K562 (cell line): Measurements from ENCODE around the gene EXOC5. TPM values are rescaled to one million over a fixed set of nuclear protein-coding genes. Genes with fewer than 3 reads are reported as not detected.
A peak's percentile ranks its signal among the peaks of the same experiment; 100 is the strongest.

ENCODE experiments used
- ATAC-seq: fragments of 200-7000 bp; cut with Tn5 transposase; 3 replicates; pipeline ENCODE4 v1.9.1; 2020; ENCODE audit warnings: moderate library complexity
- Bru-seq: library from RNA; stranded (reverse); fragments of 400-500 nt; gene quantifications from one replicate; lab custom pipeline; 2021; lab: Mats Ljungman, UMichigan
- BruChase-seq, 2 experiments: library from RNA; stranded (reverse); fragments of 400-500 nt; gene quantifications; one replicate each; lab custom pipeline; 2021; lab: Mats Ljungman, UMichigan
- BruUV-seq: library from RNA; stranded (reverse); fragments of 400-500 nt; replicated peaks from 2 replicates; lab custom pipeline; 2021; lab: Mats Ljungman, UMichigan
- CTCF ChIA-PET: fragments of 300-600 bp; formaldehyde crosslinking; extraction: SDS; loops from one replicate; lab custom pipeline; 2021; ENCODE audit warnings: low intra/inter-chr PET ratio; lab: Yijun Ruan, JAX
- POLR2A ChIA-PET: fragments of 300-600, 350-650 bp; sonication (Branson Sonifier 250); formaldehyde crosslinking; extraction: SDS; loops from one replicate; lab custom pipeline; 2021; ENCODE audit warnings: antibody characterized with exemption, inconsistent platforms; lab: Yijun Ruan, JAX
- DNase-seq, 4 experiments: peaks; one replicate each; pipeline versions ENCODE4 v3.0.0 to v3.0.0-alpha.2; 2011 to 2018; ENCODE audit warnings: low spot score in 3 of 4, mixed read lengths in 3 of 4; ENCODE audit errors: extremely low read depth in 1 of 4
- FAIRE-seq: peaks from 2 replicates; lab custom pipeline; 2011; peaks lifted over from hg19 to GRCh38; lab: Jason Lieb, UNC
- H2AFZ ChIP-seq: 2 replicates; pipeline ENCODE4 v1.6.0; 2011; ENCODE audit warnings: low read depth, low read length, control low read depth, inconsistent platforms
- H3K27ac ChIP-seq: fragments of 200-600 bp; 3 replicates; pipeline ENCODE4 v1.8.0; 2011; ENCODE audit warnings: low read depth, mild to moderate bottlenecking, control low read depth, inconsistent platforms, low read length, moderate library complexity, mixed read lengths; ENCODE audit errors: extremely low read depth
- H3K27me3 ChIP-seq, 2 experiments: fragments of 300-600 bp in 1 of 2; 2 replicates in 1 of 2; 3 replicates in 1 of 2; pipeline versions ENCODE4 v1.6.0 to v1.8.0; 2011; ENCODE audit warnings: inconsistent platforms in 2 of 2, low read length in 2 of 2, mild to moderate bottlenecking in 1 of 2, mixed read lengths in 1 of 2, moderate library complexity in 1 of 2; ENCODE audit not compliant: control insufficient read depth in 2 of 2, insufficient read depth in 2 of 2
- H3K36me3 ChIP-seq: fragments of 300-600 bp; 3 replicates; pipeline ENCODE4 v1.8.0; 2011; ENCODE audit warnings: mild to moderate bottlenecking, low read length, inconsistent platforms; ENCODE audit not compliant: control insufficient read depth, insufficient read depth
- H3K4me1 ChIP-seq, 2 experiments: fragments of 200-600 bp in 1 of 2; replicated peaks in 1 of 2; 2 replicates in 1 of 2; 3 replicates in 1 of 2; pipeline versions ENCODE4 v1.5.1 to v1.8.0; 2011; ENCODE audit warnings: inconsistent platforms in 2 of 2, low read length in 2 of 2, mild to moderate bottlenecking in 1 of 2, mixed read lengths in 1 of 2, moderate library complexity in 1 of 2; ENCODE audit not compliant: control insufficient read depth in 2 of 2, insufficient read depth in 2 of 2
- H3K4me2 ChIP-seq: 2 replicates; pipeline ENCODE4 v1.6.1; 2011; ENCODE audit warnings: low read length, control low read depth, inconsistent platforms, mixed read lengths; ENCODE audit not compliant: insufficient read depth
- H3K4me3 ChIP-seq: fragments of 200-600 bp; sonication (generic), shearing (Covaris generic); 2 replicates; pipeline ENCODE4 v1.5.1; 2016; ENCODE audit warnings: control low read depth, inconsistent platforms
- H3K79me2 ChIP-seq: fragments of 200-600 bp; 3 replicates; pipeline ENCODE4 v1.8.0; 2011; ENCODE audit warnings: low read length, inconsistent platforms; ENCODE audit not compliant: control insufficient read depth, insufficient read depth
- H3K9ac ChIP-seq, 2 experiments: 2 replicates each; pipeline versions ENCODE4 v1.6.0 to v1.6.1; 2011; ENCODE audit warnings: low read depth in 2 of 2, low read length in 2 of 2, control low read depth in 1 of 2, inconsistent platforms in 1 of 2, mild to moderate bottlenecking in 1 of 2, mixed read lengths in 1 of 2; ENCODE audit not compliant: insufficient read depth in 1 of 2
- H3K9me1 ChIP-seq: one replicate; pipeline ENCODE4 v1.6.0; 2011; ENCODE audit warnings: inconsistent platforms, mild to moderate bottlenecking, low read length, moderate library complexity; ENCODE audit not compliant: control insufficient read depth, insufficient read depth
- H3K9me3 ChIP-seq: replicated peaks from 2 replicates; pipeline ENCODE4 v1.5.1; 2011; ENCODE audit warnings: low read depth, low read length, inconsistent platforms; ENCODE audit not compliant: control insufficient read depth, insufficient read depth
- H4K20me1 ChIP-seq: replicated peaks from 2 replicates; pipeline ENCODE4 v1.6.1; 2011; ENCODE audit warnings: low read length, inconsistent platforms, mixed read lengths; ENCODE audit not compliant: control insufficient read depth, insufficient read depth
- BRF1 ChIP-seq: IDR thresholded peaks from 3 replicates; pipeline ENCODE4 v1.6.1; 2011; ENCODE audit warnings: borderline replicate concordance, mild to moderate bottlenecking; ENCODE audit not compliant: insufficient read length; ENCODE audit errors: extremely low read depth
- CREM ChIP-seq: IDR thresholded peaks from 2 replicates; pipeline ENCODE4 v1.6.1; 2014; ENCODE audit warnings: antibody characterized with exemption, low read depth
- E2F3 ChIP-seq: fragments of 250-450 bp; sonication (Bioruptor Pico); IDR thresholded peaks from 2 replicates; pipeline ENCODE4 v1.4.0; 2020; ENCODE audit warnings: mild to moderate bottlenecking
- EP400 ChIP-seq: fragments of 450-650 bp; IDR thresholded peaks from 2 replicates; pipeline ENCODE4 v1.6.1; 2017; ENCODE audit warnings: antibody characterized with exemption, mild to moderate bottlenecking, moderate library complexity
- JUND ChIP-seq, 2 experiments: IDR thresholded peaks; 2 replicates in 1 of 2; 3 replicates in 1 of 2; pipeline ENCODE4 v1.6.1; 2011; ENCODE audit warnings: borderline replicate concordance in 2 of 2, low read depth in 2 of 2, low read length in 2 of 2, improper control_type of control experiment in 1 of 2, missing biosample characterization in 1 of 2, missing genetic modification characterization in 1 of 2, missing genetic modification reagents in 1 of 2
- MAX ChIP-seq: sonication (generic); formaldehyde crosslinking; IDR thresholded peaks from 2 replicates; pipeline ENCODE4 v1.9.0; 2022; ENCODE audit warnings: mild to moderate bottlenecking, missing genetic modification reagents
- MNT ChIP-seq, 2 experiments: fragments of 450-650 bp; conservative IDR thresholded peaks; 2 replicates each; pipeline ENCODE4 v1.6.1; 2017; ENCODE audit warnings: mild to moderate bottlenecking in 2 of 2, moderate library complexity in 2 of 2
- SP1 ChIP-seq: sonication (generic); formaldehyde crosslinking; IDR thresholded peaks from 2 replicates; pipeline ENCODE4 v1.8.1; 2022; ENCODE audit warnings: mild to moderate bottlenecking, missing genetic modification reagents
- YY1 ChIP-seq, 3 experiments: IDR thresholded peaks; 2 replicates each; pipeline ENCODE4 v1.6.1; 2011; ENCODE audit warnings: low read length in 2 of 3, mild to moderate bottlenecking in 2 of 3, moderate library complexity in 2 of 3, borderline replicate concordance in 1 of 3, control low read depth in 1 of 3, low read depth in 1 of 3; ENCODE audit not compliant: insufficient read depth in 3 of 3, insufficient replicate concordance in 2 of 3, control insufficient read depth in 1 of 3, insufficient read length in 1 of 3; ENCODE audit errors: extremely low read depth in 1 of 3
- ZNF124 ChIP-seq: sonication (generic); formaldehyde crosslinking; IDR thresholded peaks from 2 replicates; pipeline ENCODE4 v1.8.1; 2022; ENCODE audit warnings: missing genetic modification reagents
- WGBS: fragments of 100-300 bp; shearing (Covaris generic); methylation state at CpG from one replicate; pipeline ENCODE4 v1.1.6; 2016; ENCODE audit warnings: low coverage, mixed read lengths; ENCODE audit not compliant: insufficient coverage; ENCODE audit errors: missing lambda C conversion rate; 5-methylcytosine and 5-hydroxymethylcytosine counted together
- in situ Hi-C: fragments of 300-500 bp; cut with MboI; formaldehyde crosslinking; loops from 4 replicates; pipeline ENCODE4 v1.15.0; 2018; ENCODE audit warnings: inconsistent platforms, mixed read lengths
- intact Hi-C: fragments of 100-400 bp; cut with micrococcal nuclease; formaldehyde crosslinking; loops from 2 replicates; pipeline ENCODE4 v1.14.2; 2022
- long read RNA-seq, 3 experiments: library from polyadenylated mRNA in 2 of 3; library from RNA in 1 of 3; unstranded in 2 of 3; stranded (forward) in 1 of 3; transcript quantifications; one replicate each; pipeline ENCODE4 v2.0.0, GENCODE V29; 2019 to 2022
- polyA minus RNA-seq, 3 experiments: library from RNA; depleted of rRNA, polyadenylated mRNA; stranded (reverse); fragments of >200 nt; gene quantifications; 2 replicates each; pipeline ENCODE4 v1.2.3, GENCODE V29; 2011
- polyA plus RNA-seq, 8 experiments: library from polyadenylated mRNA; depleted of rRNA in 4 of 8; stranded (reverse) in 5 of 8; unstranded in 3 of 8; fragments of >200 nt; fragmentation: Nextera tagmentation in 2 of 8; fragmentation: Illumina TruSeq in 1 of 8; extraction: Ambion mirVana in 2 of 8; extraction: Trizol in 1 of 8; gene quantifications; 2 replicates each; pipeline versions ENCODE4 v1.2.1 to v1.2.3, GENCODE V29; 2011 to 2014; ENCODE audit warnings: inconsistent platforms in 1 of 8, missing spikeins in 1 of 8
- total RNA-seq, 7 experiments: library from RNA; depleted of rRNA in 6 of 7; stranded (reverse); fragments of >200 nt in 6 of 7; fragmentation: Illumina TruSeq in 2 of 7; extraction: Trizol in 2 of 7; gene quantifications; 2 replicates each; pipeline versions ENCODE4 v1.2.1 to v1.2.3, GENCODE V29; 2011 to 2021; ENCODE audit warnings: low replicate concordance in 1 of 7

EXOC5 gene
- 10.9 and 58.0 TPM in 2 replicates for total RNA-seq (2011; cell fraction: chromatin; rRNA removed; ENCODE audit: low replicate concordance)
- 8.3 and 8.9 TPM in 2 replicates for total RNA-seq (2011; cell fraction: nucleolus; rRNA removed)
- total RNA-seq (2011; cell fraction: nucleoplasm; rRNA removed) = 17.5 and 29.0 TPM in 2 replicates
- total RNA-seq (2014; rRNA removed) = 20.1 and 24.1 TPM in 2 replicates
- 50.3 and 59.2 TPM in 2 replicates for total RNA-seq (2014; rRNA removed; fragmentation: Illumina TruSeq; extraction: Trizol)
- 30.4 and 35.2 TPM in 2 replicates for total RNA-seq (2015; rRNA removed; fragmentation: Illumina TruSeq; extraction: Trizol)
- total RNA-seq (2021) = 42.2 and 45.5 TPM in 2 replicates
- polyA plus RNA-seq (2011; rRNA removed) = 31.7 and 44.2 TPM in 2 replicates
- polyA plus RNA-seq (2011; cell fraction: cytosol; rRNA removed) = 10.9 and 18.7 TPM in 2 replicates
- polyA plus RNA-seq (2011; cell fraction: nucleus; rRNA removed) = 9.1 and 12.9 TPM in 2 replicates
- polyA plus RNA-seq (2012) = 22.5 and 26.0 TPM in 2 replicates
- polyA plus RNA-seq (2014; fragmentation: Illumina TruSeq; extraction: Trizol) = 27.3 and 32.0 TPM in 2 replicates
- polyA plus RNA-seq (2014; fragmentation: Nextera tagmentation; extraction: Ambion mirVana) = 1 to 10 TPM; 5.7 to 7.7 TPM
- polyA plus RNA-seq (2014; rRNA removed) = 19.9 TPM in 2 replicates
- 51.2 and 62.9 TPM in 2 replicates for polyA minus RNA-seq (2011; rRNA and poly(A)+ RNA removed)
- 28.8 and 32.9 TPM in 2 replicates for polyA minus RNA-seq (2011; cell fraction: cytosol; rRNA and poly(A)+ RNA removed)
- polyA minus RNA-seq (2011; cell fraction: nucleus; rRNA and poly(A)+ RNA removed) = 11.3 and 16.1 TPM in 2 replicates
- percentile 77 among the genes with signal in this experiment for Bru-seq, nascent RNA
- BruChase-seq, experiment 1, labeled RNA remaining after a 2-hour chase = percentile 84 among the genes with signal in this experiment
- percentile 86 among the genes with signal in this experiment for BruChase-seq, experiment 2, labeled RNA remaining after a 6-hour chase
- long read RNA-seq, experiment 1, full-length matches to known transcripts = 84 of 128 reads
- long read RNA-seq, experiment 1, partial matches to known transcripts = 21 of 128 reads
- long read RNA-seq, experiment 1, other reads (novel, unspliced or antisense) = 23 of 128 reads
- long read RNA-seq, experiment 2, partial matches to known transcripts = 1 of 22 reads
- long read RNA-seq, experiment 2, other reads (novel, unspliced or antisense) = 21 of 22 reads
- long read RNA-seq, experiment 3, full-length matches to known transcripts = 6 of 18 reads
- long read RNA-seq, experiment 3, partial matches to known transcripts = 11 of 18 reads
- long read RNA-seq, experiment 3, other reads (novel, unspliced or antisense) = 1 of 18 reads

GRCh38 chr14:57268161-57269069 is at the start of gene EXOC5, which contains the start of gene AP5M1:
Gene EXOC5, minus strand, starts transcription at chr14:57268905. Its CDS starts 257 bp downstream, at chr14:57268648.
Gene AP5M1, plus strand, starts transcription at chr14:57268971. Its CDS starts 344 bp downstream, at chr14:57269315.
- 0% methylated on average over 35 of the region's 76 CpGs for WGBS
- Histone ChIP-seq H3K4me3 (peak within 1 kb of the TSS; percentile 54), H3K27ac (peak within 1 kb of the TSS; percentile 91), H4K20me1 (no peaks in the 10 kb centered on the region), H3K9me1 (no peaks in the 10 kb centered on the region), H3K9me3 (no peaks in the 10 kb centered on the region), H3K9ac (peak within 1 kb of the TSS; percentile 88 to 93), H3K27me3 (no peaks in the 10 kb centered on the region), H2AFZ (peak within 1 kb of the TSS; percentile 90), H3K4me1 (no peaks in the 10 kb centered on the region; a peak in 2 of 5 replicates), H3K79me2 (peaks cover 98% of the 10 kb centered on the region), H3K36me3 (peaks cover 2% of the 10 kb centered on the region; the same call in 2 of the 3 replicates), H3K4me2 (peak within 1 kb of the TSS; percentile 87)
- peak; percentile 59 to 92 (median 67) for DNase-seq
- intact Hi-C loops (no loop called here), in situ Hi-C loops (no loop called here)
- BruUV-seq = no TSS peak
- ChIA-PET CTCF (no interaction called here), POLR2A (interaction anchor here (0.8 to 2.4 kb wide), 7 partner anchors 9 to 276 kb away, joined by 3 to 7 read pairs (median 3); no protein-coding TSS in a partner anchor)
- FAIRE-seq = peak; percentile 79
- peak; percentile 84 for ATAC-seq
- TF ChIP-seq MNT (conservative IDR thresholded peaks at IDR 0.05) = peak; percentile 45 to 83; a peak in 3 of 4 replicates
- TF ChIP-seq ZNF124 = no peak
- TF ChIP-seq E2F3 (CRISPR knock-in tag) = peak; percentile 42; the same call in 1 of the 2 replicates
- TF ChIP-seq YY1 (IDR thresholded peaks at IDR 0.05; ENCODE audit: borderline replicate concordance in 1 of 3, control insufficient read depth in 1 of 3, extremely low read depth in 1 of 3, insufficient read depth in 3 of 3, insufficient read length in 1 of 3, insufficient replicate concordance in 2 of 3, low read depth in 1 of 3, low read length in 2 of 3) = peak in 2 of 3 experiments; percentile 79 to 89
- TF ChIP-seq SP1 (CRISPR knock-in tag) = 0 out of 2 replicates have a peak, but pooled peaks have one; percentile 14
- peak; percentile 70 for TF ChIP-seq EP400
- peak; percentile 73 for TF ChIP-seq CREM
- TF ChIP-seq BRF1 = no peak
- peak; percentile 40; the same call in 1 of the 2 replicates for TF ChIP-seq JUND (IDR thresholded peaks at IDR 0.05; ENCODE audit: borderline replicate concordance, low read depth, low read length)
- TF ChIP-seq JUND (tag; IDR thresholded peaks at IDR 0.05; ENCODE audit: borderline replicate concordance, low read depth, low read length) = no peak
- peak; percentile 44; the same call in 1 of the 2 replicates for TF ChIP-seq MAX (CRISPR knock-in tag)
